ENCODE results near the gene CHRNB1. TPM values are rescaled to one million over a fixed set of nuclear protein-coding genes. Genes with fewer than 3 reads are reported as not detected.

The CHRNB1 gene
- total RNA-seq: 12.9 TPM
- 18.5 TPM for polyA plus RNA-seq
- long read RNA-seq, donor 1: 0 reads
- long read RNA-seq, donor 2: 0 reads
- long read RNA-seq, donor 3, transcript CHRNB1-207 (2 exons, 1,095 nt): major isoform, 7 of 7 reads
- long read RNA-seq, donor 3, partial matches to known transcripts: 0 of 7 reads
- long read RNA-seq, donor 3, other reads (novel, unspliced or antisense): 0 of 7 reads
- long read RNA-seq, donor 4, partial matches to known transcripts: 0 of 2 reads
- long read RNA-seq, donor 4, other reads (novel, unspliced or antisense): 0 of 2 reads
- long read RNA-seq, donor 5, partial matches to known transcripts: 0 of 4 reads
- long read RNA-seq, donor 5, other reads (novel, unspliced or antisense): 0 of 4 reads
- long read RNA-seq, donor 6, partial matches to known transcripts: 0 of 1 reads
- long read RNA-seq, donor 6, other reads (novel, unspliced or antisense): 0 of 1 reads
- long read RNA-seq, donor 7, transcript CHRNB1-207 (2 exons, 1,095 nt): major isoform, 5 of 5 reads
- long read RNA-seq, donor 7, partial matches to known transcripts: 0 of 5 reads
- long read RNA-seq, donor 7, other reads (novel, unspliced or antisense): 0 of 5 reads
- long read RNA-seq, donor 8, partial matches to known transcripts: 0 of 3 reads
- long read RNA-seq, donor 8, other reads (novel, unspliced or antisense): 0 of 3 reads
- long read RNA-seq, donor 9, partial matches to known transcripts: 0 of 3 reads
- long read RNA-seq, donor 9, other reads (novel, unspliced or antisense): 0 of 3 reads
- long read RNA-seq, donor 10, partial matches to known transcripts: 0 of 3 reads
- long read RNA-seq, donor 10, other reads (novel, unspliced or antisense): 0 of 3 reads

GRCh38 chr17:7444682-7445618 is at the start of gene CHRNB1:
Gene CHRNB1 (plus strand): TSS chr17:7445061. CDS start chr17:7445128, 67 bp downstream.
- WGBS: 2% methylated on average over 51 of the region's 51 CpGs
- Histone ChIP-seq H3K9me3 (ENCODE audit: control insufficient read depth in 2 of 2, insufficient read depth in 1 of 2, low read length in 1 of 2) (peaks cover 0 to 7% of the 10 kb centered on the region in 2 donors), H3K27ac (ENCODE audit: low read depth in 1 of 2, low read length in 1 of 2) (no peak within 1 kb of the TSS), H3K27me3 (ENCODE audit: control insufficient read depth in 2 of 2, insufficient read depth in 1 of 2, low read length in 1 of 2) (peaks cover 51 to 89% of the 10 kb centered on the region in 2 donors), H3K4me1 (ENCODE audit: control insufficient read depth in 2 of 2, insufficient read depth in 2 of 2, low read length in 2 of 2) (peaks cover 20 to 41% of the 10 kb centered on the region in 2 donors), H3K4me3 (ENCODE audit: low read length in 2 of 2) (peak within 1 kb of the TSS; percentile 1 to 45), H3K36me3 (ENCODE audit: control insufficient read depth in 2 of 2, insufficient read depth in 2 of 2, low read length in 1 of 2) (no peaks in the 10 kb centered on the region)
- DNase-seq (ENCODE audit: low read depth in 6 of 9, low spot score in 9 of 9): peak in 5 of 9 donors; percentile 47 to 77 (median 63)

GRCh38 chr17:7396147-7396546 is 48.7 kb upstream of the CHRNB1 start:
- H3K4me1 ChIP-seq (ENCODE audit: control insufficient read depth in 2 of 2, insufficient read depth in 2 of 2, low read length in 2 of 2): peaks cover 9 to 16% of the 10 kb centered on the region in 2 donors
- peaks cover 0 to 2% of the 10 kb centered on the region in 2 donors for H3K9me3 ChIP-seq (ENCODE audit: control insufficient read depth in 2 of 2, insufficient read depth in 1 of 2, low read length in 1 of 2)
- no peak for DNase-seq (ENCODE audit: low read depth in 6 of 9, low spot score in 9 of 9)
- no peak overlapping the region for H3K4me3 ChIP-seq (ENCODE audit: low read length in 2 of 2)
- 95% methylated on average over 4 of the region's 4 CpGs for WGBS
- H3K36me3 ChIP-seq (ENCODE audit: control insufficient read depth in 2 of 2, insufficient read depth in 2 of 2, low read length in 1 of 2): no peaks in the 10 kb centered on the region
- peaks cover 0 to 8% of the 10 kb centered on the region in 2 donors for H3K27me3 ChIP-seq (ENCODE audit: control insufficient read depth in 2 of 2, insufficient read depth in 1 of 2, low read length in 1 of 2)
- H3K27ac ChIP-seq (ENCODE audit: low read depth in 1 of 2, low read length in 1 of 2): no peak overlapping the region

GRCh38 chr17:7398612-7399011 is 46.2 kb upstream of the CHRNB1 start:
- 98% methylated on average over 2 of the region's 2 CpGs for WGBS
- H3K27me3 ChIP-seq (ENCODE audit: control insufficient read depth in 2 of 2, insufficient read depth in 1 of 2, low read length in 1 of 2): peaks cover 0 to 8% of the 10 kb centered on the region in 2 donors
- DNase-seq (ENCODE audit: low read depth in 6 of 9, low spot score in 9 of 9): no peak

GRCh38 chr17:7403043-7403726 is 41.7 kb upstream of the CHRNB1 start:
- H3K4me3 ChIP-seq (ENCODE audit: low read length in 2 of 2): peak overlapping the region; percentile 81 to 87
- H3K27ac ChIP-seq (ENCODE audit: low read depth in 1 of 2, low read length in 1 of 2): peak overlapping the region; percentile 74 to 89
- H3K36me3 ChIP-seq (ENCODE audit: control insufficient read depth in 2 of 2, insufficient read depth in 2 of 2, low read length in 1 of 2): no peaks in the 10 kb centered on the region
- peaks cover 0 to 5% of the 10 kb centered on the region in 2 donors for H3K9me3 ChIP-seq (ENCODE audit: control insufficient read depth in 2 of 2, insufficient read depth in 1 of 2, low read length in 1 of 2)
- WGBS: 22% methylated on average over 16 of the region's 16 CpGs
- H3K27me3 ChIP-seq (ENCODE audit: control insufficient read depth in 2 of 2, insufficient read depth in 1 of 2, low read length in 1 of 2): peaks cover 33 to 38% of the 10 kb centered on the region in 2 donors
- DNase-seq (ENCODE audit: low read depth in 6 of 9, low spot score in 9 of 9): peak in 3 of 9 donors; percentile 35 to 62 (median 37)
- peaks cover 10 to 15% of the 10 kb centered on the region in 2 donors for H3K4me1 ChIP-seq (ENCODE audit: control insufficient read depth in 2 of 2, insufficient read depth in 2 of 2, low read length in 2 of 2)

More at GRCh38 chr17:7398612-7399011, 46.2 kb upstream of the CHRNB1 start:
- no peaks in the 10 kb centered on the region for H3K36me3 ChIP-seq (ENCODE audit: control insufficient read depth in 2 of 2, insufficient read depth in 2 of 2, low read length in 1 of 2)
- no peak overlapping the region for H3K4me3 ChIP-seq (ENCODE audit: low read length in 2 of 2)
- peaks cover 0 to 2% of the 10 kb centered on the region in 2 donors for H3K9me3 ChIP-seq (ENCODE audit: control insufficient read depth in 2 of 2, insufficient read depth in 1 of 2, low read length in 1 of 2)
- no peak overlapping the region for H3K27ac ChIP-seq (ENCODE audit: low read depth in 1 of 2, low read length in 1 of 2)
- H3K4me1 ChIP-seq (ENCODE audit: control insufficient read depth in 2 of 2, insufficient read depth in 2 of 2, low read length in 2 of 2): peaks cover 16 to 21% of the 10 kb centered on the region in 2 donors

GRCh38 chr17:7403727-7403976 is 41.2 kb upstream of the CHRNB1 start:
- peak overlapping the region; percentile 74 to 89 for H3K27ac ChIP-seq (ENCODE audit: low read depth in 1 of 2, low read length in 1 of 2)
- H3K4me3 ChIP-seq (ENCODE audit: low read length in 2 of 2): peak overlapping the region; percentile 81 to 87
- peaks cover 10 to 15% of the 10 kb centered on the region in 2 donors for H3K4me1 ChIP-seq (ENCODE audit: control insufficient read depth in 2 of 2, insufficient read depth in 2 of 2, low read length in 2 of 2)
- H3K9me3 ChIP-seq (ENCODE audit: control insufficient read depth in 2 of 2, insufficient read depth in 1 of 2, low read length in 1 of 2): peaks cover 0 to 5% of the 10 kb centered on the region in 2 donors
- under 1% methylated on average over 13 of the region's 13 CpGs for WGBS
- peaks cover 37 to 42% of the 10 kb centered on the region in 2 donors for H3K27me3 ChIP-seq (ENCODE audit: control insufficient read depth in 2 of 2, insufficient read depth in 1 of 2, low read length in 1 of 2)
- no peak for DNase-seq (ENCODE audit: low read depth in 6 of 9, low spot score in 9 of 9)
- H3K36me3 ChIP-seq (ENCODE audit: control insufficient read depth in 2 of 2, insufficient read depth in 2 of 2, low read length in 1 of 2): no peaks in the 10 kb centered on the region

GRCh38 chr17:7403977-7404736 is 40.7 kb upstream of the CHRNB1 start, which contains the start of gene TMEM256:
Gene TMEM256 (minus strand): TSS chr17:7404097. CDS start chr17:7404084, 13 bp downstream.
- Histone ChIP-seq H3K9me3 (ENCODE audit: control insufficient read depth in 2 of 2, insufficient read depth in 1 of 2, low read length in 1 of 2) (peaks cover 0 to 5% of the 10 kb centered on the region in 2 donors), H3K4me1 (ENCODE audit: control insufficient read depth in 2 of 2, insufficient read depth in 2 of 2, low read length in 2 of 2) (peaks cover 10 to 15% of the 10 kb centered on the region in 2 donors), H3K4me3 (ENCODE audit: low read length in 2 of 2) (peak within 1 kb of the TSS; percentile 81 to 87), H3K36me3 (ENCODE audit: control insufficient read depth in 2 of 2, insufficient read depth in 2 of 2, low read length in 1 of 2) (no peaks in the 10 kb centered on the region), H3K27ac (ENCODE audit: low read depth in 1 of 2, low read length in 1 of 2) (peak within 1 kb of the TSS; percentile 74 to 89), H3K27me3 (ENCODE audit: control insufficient read depth in 2 of 2, insufficient read depth in 1 of 2, low read length in 1 of 2) (peaks cover 37 to 48% of the 10 kb centered on the region in 2 donors)
- under 1% methylated on average over 49 of the region's 49 CpGs for WGBS
- DNase-seq (ENCODE audit: low read depth in 6 of 9, low spot score in 9 of 9): peak; percentile 91 to 99 (median 96)

- peaks cover 10 to 15% of the 10 kb centered on the region in 2 donors for H3K4me1 ChIP-seq (ENCODE audit: control insufficient read depth in 2 of 2, insufficient read depth in 2 of 2, low read length in 2 of 2)
- H3K9me3 ChIP-seq (ENCODE audit: control insufficient read depth in 2 of 2, insufficient read depth in 1 of 2, low read length in 1 of 2): peaks cover 0 to 5% of the 10 kb centered on the region in 2 donors
- under 1% methylated on average over 65 of the region's 65 CpGs for WGBS
- peak overlapping the region; percentile 81 to 87 for H3K4me3 ChIP-seq (ENCODE audit: low read length in 2 of 2)
- H3K27me3 ChIP-seq (ENCODE audit: control insufficient read depth in 2 of 2, insufficient read depth in 1 of 2, low read length in 1 of 2): peaks cover 37 to 54% of the 10 kb centered on the region in 2 donors
- no peaks in the 10 kb centered on the region for H3K36me3 ChIP-seq (ENCODE audit: control insufficient read depth in 2 of 2, insufficient read depth in 2 of 2, low read length in 1 of 2)
- H3K27ac ChIP-seq (ENCODE audit: low read depth in 1 of 2, low read length in 1 of 2): peak overlapping the region in 1 of 2 donors; percentile 4
- no peak for DNase-seq (ENCODE audit: low read depth in 6 of 9, low spot score in 9 of 9)
These were observed 40.0 kb upstream of the CHRNB1 start for GRCh38 chr17:7404737-7405349.
